GM12875 (cell line): Measurements from ENCODE around the gene SPCS2.
"Not testable (repeated sequence)": the region's sequence is repeated elsewhere in the genome, so short reads cannot be mapped to it uniquely, and the experiment has no call there.

Experiments used
- H3K4me3 ChIP-seq: one replicate; pipeline ENCODE4 v1.5.1; 2011; ENCODE audit warnings: low read depth, low read length, control low read depth
- TF ChIP-seq, protein P1 (sequence below): IDR thresholded peaks from 2 replicates; pipeline ENCODE4 v1.5.1; 2011; ENCODE audit warnings: low read depth, mild to moderate bottlenecking, control low read depth, inconsistent platforms, low read length, moderate library complexity, borderline replicate concordance; ENCODE audit not compliant: insufficient read depth

The SPCS2 gene

DNA sequence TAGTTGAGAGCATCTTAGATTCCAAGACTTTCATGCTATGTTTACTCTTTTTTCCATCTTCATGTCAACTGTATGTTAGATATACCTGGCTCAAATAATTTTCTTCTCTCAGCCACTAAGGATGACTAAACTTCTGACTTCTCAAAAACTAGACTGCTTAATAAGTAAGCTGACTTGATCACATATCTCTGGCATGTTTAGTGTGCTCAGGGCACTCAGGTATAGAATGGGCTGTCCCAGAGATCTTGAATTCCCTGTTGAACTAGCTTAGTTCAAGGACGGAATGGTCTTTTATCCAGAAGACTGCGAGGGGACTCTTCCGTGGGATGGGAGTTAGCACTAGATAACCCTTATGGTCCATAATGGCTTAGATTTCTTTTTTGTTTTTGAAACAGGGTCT lies 52.6 kb downstream of the SPCS2 start:
- TF ChIP-seq, protein P1, sequence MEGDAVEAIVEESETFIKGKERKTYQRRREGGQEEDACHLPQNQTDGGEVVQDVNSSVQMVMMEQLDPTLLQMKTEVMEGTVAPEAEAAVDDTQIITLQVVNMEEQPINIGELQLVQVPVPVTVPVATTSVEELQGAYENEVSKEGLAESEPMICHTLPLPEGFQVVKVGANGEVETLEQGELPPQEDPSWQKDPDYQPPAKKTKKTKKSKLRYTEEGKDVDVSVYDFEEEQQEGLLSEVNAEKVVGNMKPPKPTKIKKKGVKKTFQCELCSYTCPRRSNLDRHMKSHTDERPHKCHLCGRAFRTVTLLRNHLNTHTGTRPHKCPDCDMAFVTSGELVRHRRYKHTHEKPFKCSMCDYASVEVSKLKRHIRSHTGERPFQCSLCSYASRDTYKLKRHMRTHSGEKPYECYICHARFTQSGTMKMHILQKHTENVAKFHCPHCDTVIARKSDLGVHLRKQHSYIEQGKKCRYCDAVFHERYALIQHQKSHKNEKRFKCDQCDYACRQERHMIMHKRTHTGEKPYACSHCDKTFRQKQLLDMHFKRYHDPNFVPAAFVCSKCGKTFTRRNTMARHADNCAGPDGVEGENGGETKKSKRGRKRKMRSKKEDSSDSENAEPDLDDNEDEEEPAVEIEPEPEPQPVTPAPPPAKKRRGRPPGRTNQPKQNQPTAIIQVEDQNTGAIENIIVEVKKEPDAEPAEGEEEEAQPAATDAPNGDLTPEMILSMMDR = no peak

DNA sequence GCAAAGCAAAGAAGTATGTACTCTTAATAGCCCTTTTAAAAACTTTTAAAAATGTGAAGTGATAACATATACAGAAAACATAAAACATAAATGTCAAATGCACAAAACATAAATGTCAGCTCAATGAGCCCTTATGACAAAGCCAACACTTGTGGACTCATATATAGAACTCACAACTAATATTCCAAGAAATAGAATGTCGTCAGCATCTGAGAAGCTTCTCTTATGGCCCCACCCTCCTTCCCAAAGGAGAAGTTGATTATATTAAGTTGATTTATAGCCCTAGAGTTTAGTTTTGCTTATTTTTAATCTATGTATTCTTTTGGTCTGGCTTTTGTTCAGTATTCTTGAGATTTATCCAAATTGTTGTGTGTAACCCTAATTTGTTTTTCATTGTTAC lies 53.5 kb downstream of the SPCS2 start:
- no peak overlapping the region for H3K4me3 ChIP-seq
- TF ChIP-seq, protein P1 = no peak

More for the DNA sequence above, 52.6 kb downstream of the SPCS2 start:
- no peak overlapping the region for H3K4me3 ChIP-seq

DNA sequence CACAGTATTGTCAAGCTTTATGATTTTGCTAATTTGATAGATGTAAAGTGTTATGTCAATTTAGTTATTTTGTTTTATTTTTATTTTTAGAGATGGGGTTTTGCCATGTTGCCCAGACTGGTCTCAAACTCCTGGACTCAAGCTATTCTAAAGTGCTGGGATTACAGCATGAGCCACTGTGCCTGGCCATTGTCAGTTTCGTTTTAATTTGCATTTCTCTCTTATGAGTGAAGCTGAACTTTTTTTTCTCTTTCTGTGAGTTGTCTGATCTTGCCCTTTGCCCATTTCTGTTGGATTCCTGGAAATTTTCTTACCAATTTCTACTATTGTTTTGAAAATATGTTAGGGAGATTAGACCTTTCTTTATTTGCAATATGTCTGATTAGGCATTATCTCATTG lies 55.1 kb downstream of the SPCS2 start:
- TF ChIP-seq, protein P1 = no peak
- no peak overlapping the region for H3K4me3 ChIP-seq

DNA sequence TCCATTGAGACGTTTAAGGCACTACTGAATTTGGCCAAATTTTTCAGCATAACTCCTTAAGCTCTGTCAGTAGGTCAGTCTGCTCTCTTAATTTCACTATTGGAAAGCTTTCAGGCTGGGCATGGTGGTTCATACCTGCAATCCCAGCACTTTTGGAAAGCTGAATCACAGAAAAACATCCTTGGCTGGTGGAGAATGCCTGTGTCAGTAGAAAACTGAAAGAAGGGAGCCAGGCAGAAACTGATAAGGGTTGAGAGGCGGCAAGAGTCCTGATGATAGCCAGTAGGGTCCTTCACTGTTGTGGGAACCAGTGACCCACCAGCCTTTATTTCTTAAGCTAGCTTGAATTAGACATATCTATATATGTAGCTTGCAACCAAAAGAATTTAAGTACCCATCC lies 62.3 kb downstream of the SPCS2 start:
- H3K4me3 ChIP-seq = no peak overlapping the region
- TF ChIP-seq, protein P1 = no peak

DNA sequence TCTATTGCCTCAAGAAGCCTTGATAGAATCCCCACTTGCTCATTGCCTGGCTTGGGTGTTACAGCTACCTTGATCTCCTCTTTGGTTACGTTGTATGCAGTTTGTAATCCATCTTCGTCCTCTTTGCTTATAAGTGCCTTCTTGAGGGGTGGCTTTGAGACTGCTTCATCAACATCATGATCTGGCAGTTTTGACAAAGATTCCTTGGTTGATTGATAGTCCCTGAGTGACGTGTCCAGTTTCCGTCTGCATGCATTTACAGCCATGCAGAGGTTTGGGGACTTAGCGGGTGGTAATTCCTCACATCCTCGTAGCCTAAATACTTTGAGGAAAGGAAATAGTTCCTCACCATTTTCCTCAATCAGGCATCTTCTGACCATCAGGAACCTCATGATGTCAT lies 62.8 kb downstream of the SPCS2 start:
- TF ChIP-seq, protein P1 = no peak

DNA sequence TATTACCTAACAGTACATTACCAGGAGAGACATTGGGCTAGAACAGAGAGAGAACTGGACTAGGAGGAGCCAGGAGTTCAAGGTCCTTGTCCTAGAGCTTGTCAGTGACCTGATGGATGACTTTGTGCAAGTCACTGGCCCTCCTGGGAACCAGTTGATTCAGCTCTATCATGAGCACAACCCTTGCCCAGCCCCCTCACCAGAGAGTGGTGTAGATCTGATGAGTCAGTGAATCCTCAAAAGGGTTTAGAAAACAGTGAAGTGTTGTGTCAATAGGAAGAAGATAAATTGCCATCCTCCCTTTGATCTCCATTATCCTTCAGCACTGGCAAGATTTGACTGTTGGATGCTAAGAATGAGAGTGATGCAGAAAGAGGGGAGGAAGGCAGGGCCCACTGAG lies 64.0 kb downstream of the SPCS2 start:
- H3K4me3 ChIP-seq = no peak overlapping the region
- TF ChIP-seq, protein P1 = no peak

More for the DNA sequence above, 62.8 kb downstream of the SPCS2 start:
- H3K4me3 ChIP-seq = no peak overlapping the region

DNA sequence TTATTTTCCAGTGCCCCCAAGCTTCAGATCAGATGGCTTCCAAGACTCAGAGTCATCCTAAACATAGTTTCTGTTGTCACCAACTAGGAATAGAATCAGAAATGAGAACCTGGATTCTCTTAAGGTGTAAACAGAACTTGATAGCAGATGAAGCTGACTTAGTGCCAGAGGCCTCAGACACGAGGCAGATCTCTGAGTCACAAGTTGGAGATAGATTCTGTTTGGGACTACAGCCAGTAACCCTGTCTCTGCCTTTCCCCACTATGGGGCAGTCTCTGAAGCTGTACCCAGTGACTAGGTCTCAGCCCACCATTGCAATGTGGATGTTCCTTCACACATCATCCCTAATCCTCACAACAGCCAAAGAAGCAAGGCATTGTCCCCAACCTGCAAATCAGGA lies 65.1 kb downstream of the SPCS2 start:
- no peak overlapping the region for H3K4me3 ChIP-seq
- TF ChIP-seq, protein P1 = no peak

DNA sequence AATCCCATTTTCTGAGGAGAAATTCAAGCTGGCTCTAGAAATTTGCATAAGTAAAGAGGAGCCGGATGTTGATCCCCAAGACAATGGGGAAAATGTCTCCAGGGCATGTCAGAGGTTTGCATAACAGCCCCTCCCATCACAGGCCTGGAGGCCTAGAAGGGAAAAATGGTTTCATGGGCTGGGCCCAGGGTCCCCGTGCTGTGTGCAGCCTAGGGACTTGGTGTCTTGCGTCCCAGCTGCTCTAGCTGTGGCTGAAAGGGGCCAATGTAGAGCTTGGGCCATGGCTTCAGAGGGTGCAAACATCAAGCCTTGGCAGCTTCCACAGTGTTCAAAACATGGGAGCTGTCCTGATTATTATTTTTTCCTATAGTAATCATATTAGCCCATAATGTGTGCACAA lies 70.1 kb downstream of the SPCS2 start:
- H3K4me3 ChIP-seq = not testable (repeated sequence)

DNA sequence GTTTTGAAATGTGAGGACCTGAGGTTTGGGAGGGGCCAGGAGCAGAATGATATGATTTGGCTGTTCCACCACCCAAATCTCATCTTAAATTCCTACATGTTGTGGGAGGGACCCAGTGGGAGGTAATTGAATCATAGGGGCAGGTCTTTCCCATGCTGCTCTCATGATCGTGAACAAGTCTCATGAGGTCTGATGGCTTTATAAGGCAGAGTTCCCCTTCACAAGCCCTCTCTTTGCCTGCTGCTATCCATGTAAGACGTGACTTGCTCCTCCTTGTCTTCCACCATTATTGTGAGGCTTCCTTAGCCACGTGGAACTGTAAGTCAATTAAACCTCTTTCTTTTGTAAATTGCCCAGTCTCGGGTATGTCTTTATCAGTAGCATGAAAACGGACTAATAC lies 71.3 kb downstream of the SPCS2 start:
- H3K4me3 ChIP-seq = not testable (repeated sequence)
